Heart left ventricle (tissue), 13 donors: ENCODE measurements around the gene PRDX5.

ENCODE experiments used
- POLR2A ChIP-seq, 2 donors: fragments of 450-650 bp; IDR thresholded peaks; one replicate each; pipeline ENCODE4 v1.6.1; 2017; ENCODE audit warnings: antibody characterized with exemption in 2 of 2, mild to moderate bottlenecking in 2 of 2, moderate library complexity in 2 of 2
- TF ChIP-seq, protein P1 (sequence below), 12 donors: fragments of 200-600 bp; sonication (generic) in 4 of 12; IDR thresholded peaks; one replicate each; pipeline versions ENCODE4 v1.5.0 to v1.8.0; 2018 to 2022; ENCODE audit warnings: antibody characterized with exemption in 12 of 12, mild to moderate bottlenecking in 5 of 12
- donor health status: ischemic (EF 13 %, LVEDD 7.1; RV severe dilation, severe dysfunction).
- donor health status: DM: no; HTN: yes; CAD: no.
- donor health status: DM: no; HTN: no; CAD: no.
- donor health status: ischemic (EF 25% LVEDD 6.9; RV normal size, moderate dysfunction).
- donor health status: ischemic (EF 25% LVEDD 5.7; RV mildly dilated, moderate dysfunction).
- donor health status: ischemic (EF 35%, LVEDD 5.7; RV mildly dilated, moderate dysfunction).
- donor health status: nonischemic (EF 11% LVEDD 7.7; RV severe dilation, severe dysfunction).
- donor health status: DM: yes; HTN: yes; CAD: no.
- donor health status: PGD.
- donor health status: ischemic (EF 29% LVEDD 5.4; RV normal size, mild dysfunction).
- donor health status: nonischemic (EF 23%, LVEDD 6.1; RV moderate dilation, normal function).

DNA sequence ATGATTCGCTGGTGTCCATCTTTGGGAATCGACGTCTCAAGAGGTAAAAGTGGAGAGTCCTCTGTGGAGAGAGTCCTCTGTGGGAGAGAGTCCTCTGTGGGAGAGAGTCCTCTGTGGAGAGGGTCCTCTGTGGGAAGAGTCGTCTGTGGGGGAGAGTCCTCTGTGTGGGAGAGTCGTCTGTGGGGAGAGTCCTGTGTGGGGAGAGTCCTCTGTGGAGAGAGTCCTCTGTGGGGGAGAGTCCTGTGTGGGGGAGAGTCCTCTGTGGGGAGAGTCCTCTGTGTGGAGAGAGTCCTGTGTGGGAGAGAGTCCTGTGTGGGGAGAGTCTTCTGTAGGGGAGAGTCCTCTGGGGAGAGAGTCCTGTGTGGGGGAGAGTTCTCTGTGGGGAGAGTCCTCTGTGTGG lies 3.1 kb downstream of the PRDX5 start:
- TF ChIP-seq, protein P1, sequence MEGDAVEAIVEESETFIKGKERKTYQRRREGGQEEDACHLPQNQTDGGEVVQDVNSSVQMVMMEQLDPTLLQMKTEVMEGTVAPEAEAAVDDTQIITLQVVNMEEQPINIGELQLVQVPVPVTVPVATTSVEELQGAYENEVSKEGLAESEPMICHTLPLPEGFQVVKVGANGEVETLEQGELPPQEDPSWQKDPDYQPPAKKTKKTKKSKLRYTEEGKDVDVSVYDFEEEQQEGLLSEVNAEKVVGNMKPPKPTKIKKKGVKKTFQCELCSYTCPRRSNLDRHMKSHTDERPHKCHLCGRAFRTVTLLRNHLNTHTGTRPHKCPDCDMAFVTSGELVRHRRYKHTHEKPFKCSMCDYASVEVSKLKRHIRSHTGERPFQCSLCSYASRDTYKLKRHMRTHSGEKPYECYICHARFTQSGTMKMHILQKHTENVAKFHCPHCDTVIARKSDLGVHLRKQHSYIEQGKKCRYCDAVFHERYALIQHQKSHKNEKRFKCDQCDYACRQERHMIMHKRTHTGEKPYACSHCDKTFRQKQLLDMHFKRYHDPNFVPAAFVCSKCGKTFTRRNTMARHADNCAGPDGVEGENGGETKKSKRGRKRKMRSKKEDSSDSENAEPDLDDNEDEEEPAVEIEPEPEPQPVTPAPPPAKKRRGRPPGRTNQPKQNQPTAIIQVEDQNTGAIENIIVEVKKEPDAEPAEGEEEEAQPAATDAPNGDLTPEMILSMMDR (IDR thresholded peaks at IDR 0.05) = no peak
- TF ChIP-seq POLR2A (IDR thresholded peaks at IDR 0.05) = no peak
